NCI-H146 (cell line): ENCODE results near the gene BAIAP3.

Experiments
- DNase-seq: peaks from one replicate; lab custom pipeline; 2025; lab: John Stamatoyannopoulos, UW

Gene BAIAP3

GRCh38 chr16:1394367-1394951 lies 61.0 kb downstream of the BAIAP3 start:
- no peak for DNase-seq

- DNase-seq = no peak
Observed at GRCh38 chr16:1395444-1396031, 62.1 kb downstream of the BAIAP3 start.

GRCh38 chr16:1397779-1398178 lies 64.3 kb downstream of the BAIAP3 start:
- no peak for DNase-seq

DNA sequence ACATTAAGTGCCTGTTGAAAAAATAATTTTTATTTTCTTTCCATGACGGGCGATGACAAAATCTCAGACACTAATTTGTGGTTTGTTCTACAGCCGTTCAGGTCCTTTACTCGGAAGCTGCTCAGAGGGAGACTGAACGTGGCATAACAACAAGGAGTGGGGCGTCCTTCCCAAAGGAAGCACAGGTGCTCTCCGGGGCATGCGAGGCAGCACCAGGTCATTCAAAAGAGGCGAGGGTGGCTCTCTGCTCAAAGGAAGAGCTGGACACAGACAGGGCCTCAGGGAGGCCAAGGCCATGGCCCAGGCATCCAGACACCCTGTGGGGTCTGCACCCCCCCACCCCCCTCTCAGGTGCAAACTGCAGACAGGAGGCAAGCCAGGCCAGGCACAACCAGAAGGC lies 64.9 kb downstream of the BAIAP3 start:
- no peak for DNase-seq
